ENCODE data around the gene TMEM181.

TMEM181 gene

GRCh38 chr6:158514991-158515390, 44.9 kb upstream of the TMEM181 start:
- peaks cover 10% of the 10 kb centered on the region for H3K27me3 ChIP-seq (ENCODE audit: insufficient read depth, poor library complexity, severe bottlenecking)
- H3K4me3 ChIP-seq (replicated peaks; ENCODE audit: insufficient read depth, low read length): no peak overlapping the region
- H3K27ac ChIP-seq (replicated peaks): no peak overlapping the region
- TF ChIP-seq POLR2AphosphoS5 (IDR thresholded peaks at IDR 0.05; ENCODE audit: low read depth) (no peak), SPI1 (IDR thresholded peaks at IDR 0.05; ENCODE audit: borderline replicate concordance, low read depth) (no peak), CTCF (IDR thresholded peaks at IDR 0.05; ENCODE audit: insufficient read depth, low read length) (no peak), REST (IDR thresholded peaks at IDR 0.05; ENCODE audit: insufficient replicate concordance, low read depth) (no peak), GABPA (IDR thresholded peaks at IDR 0.05; ENCODE audit: low read depth) (no peak)
- no peak for DNase-seq (ENCODE audit: low read depth in 1 of 2, low spot score in 1 of 2)

GRCh38 chr6:158516098-158516497, 43.8 kb upstream of the TMEM181 start:
- no peak for TF ChIP-seq REST (IDR thresholded peaks at IDR 0.05; ENCODE audit: insufficient replicate concordance, low read depth)
- TF ChIP-seq CTCF (IDR thresholded peaks at IDR 0.05; ENCODE audit: insufficient read depth, low read length): no peak
- Histone ChIP-seq H3K27ac (replicated peaks) (no peak overlapping the region), H3K27me3 (ENCODE audit: insufficient read depth, poor library complexity, severe bottlenecking) (peaks cover 10% of the 10 kb centered on the region), H3K4me3 (replicated peaks; ENCODE audit: insufficient read depth, low read length) (no peak overlapping the region)
- DNase-seq (ENCODE audit: low read depth in 1 of 2, low spot score in 1 of 2): no peak

GRCh38 chr6:158517038-158517437, 42.9 kb upstream of the TMEM181 start:
- DNase-seq (ENCODE audit: low read depth in 1 of 2, low spot score in 1 of 2): no peak
- no peak for TF ChIP-seq GABPA (IDR thresholded peaks at IDR 0.05; ENCODE audit: low read depth)
- TF ChIP-seq POLR2AphosphoS5 (IDR thresholded peaks at IDR 0.05; ENCODE audit: low read depth): no peak
- TF ChIP-seq REST (IDR thresholded peaks at IDR 0.05; ENCODE audit: insufficient replicate concordance, low read depth): no peak
- TF ChIP-seq SPI1 (IDR thresholded peaks at IDR 0.05; ENCODE audit: borderline replicate concordance, low read depth): no peak
- no peak for TF ChIP-seq CTCF (IDR thresholded peaks at IDR 0.05; ENCODE audit: insufficient read depth, low read length)
- peaks cover 10% of the 10 kb centered on the region for H3K27me3 ChIP-seq (ENCODE audit: insufficient read depth, poor library complexity, severe bottlenecking)
- no peak overlapping the region for H3K4me3 ChIP-seq (replicated peaks; ENCODE audit: insufficient read depth, low read length)
- H3K27ac ChIP-seq (replicated peaks): no peak overlapping the region

Data from HL-60 (cell line).